H1 (cell line): ENCODE results near the gene KCMF1.

Experiments used
- CHD2 ChIP-seq: IDR thresholded peaks from 2 replicates; pipeline ENCODE4 v1.6.1; 2012; ENCODE audit warnings: low read length, improper control_type of control experiment
- CTCF ChIP-seq, 3 experiments: IDR thresholded peaks; 1 replicate in 2 of 3; 2 replicates in 1 of 3; pipeline versions ENCODE4 v1.5.1 to v1.6.1; 2011; ENCODE audit warnings: low read length in 3 of 3, mild to moderate bottlenecking in 3 of 3, inconsistent platforms in 2 of 3, low read depth in 1 of 3, moderate library complexity in 1 of 3; ENCODE audit not compliant: insufficient read depth in 1 of 3; ENCODE audit errors: control extremely low read depth in 1 of 3
- JUN ChIP-seq: IDR thresholded peaks from 2 replicates; pipeline ENCODE4 v1.6.1; 2011; ENCODE audit warnings: low read depth, mild to moderate bottlenecking, improper control_type of control experiment, low read length
- NANOG ChIP-seq: IDR thresholded peaks from 2 replicates; pipeline ENCODE4 v1.6.1; 2011; ENCODE audit warnings: low read length, low read depth, mild to moderate bottlenecking, inconsistent platforms; ENCODE audit not compliant: insufficient read depth, poor library complexity, severe bottlenecking
- PHF8 ChIP-seq: fragments of 200-600 bp; sonication (generic); conservative IDR thresholded peaks from 2 replicates; pipeline ENCODE4 v1.7.1; 2012; ENCODE audit warnings: low read depth, mild to moderate bottlenecking, inconsistent platforms, low read length, moderate library complexity
- POLR2A ChIP-seq, 2 experiments: IDR thresholded peaks; 1 replicate in 1 of 2; 2 replicates in 1 of 2; pipeline ENCODE4 v1.6.1; 2011; ENCODE audit warnings: low read depth in 2 of 2, low read length in 2 of 2, mild to moderate bottlenecking in 2 of 2; ENCODE audit errors: control extremely low read depth in 1 of 2
- POLR2AphosphoS5 ChIP-seq: IDR thresholded peaks from 2 replicates; pipeline ENCODE4 v1.6.1; 2011; ENCODE audit warnings: low read depth, low read length
- SRF ChIP-seq: IDR thresholded peaks from 2 replicates; pipeline ENCODE4 v1.6.1; 2011; ENCODE audit warnings: mild to moderate bottlenecking, low read depth, low read length, moderate library complexity
- YY1 ChIP-seq: IDR thresholded peaks from 2 replicates; pipeline ENCODE4 v1.6.1; 2011; ENCODE audit warnings: low read depth, mild to moderate bottlenecking, low read length

DNA sequence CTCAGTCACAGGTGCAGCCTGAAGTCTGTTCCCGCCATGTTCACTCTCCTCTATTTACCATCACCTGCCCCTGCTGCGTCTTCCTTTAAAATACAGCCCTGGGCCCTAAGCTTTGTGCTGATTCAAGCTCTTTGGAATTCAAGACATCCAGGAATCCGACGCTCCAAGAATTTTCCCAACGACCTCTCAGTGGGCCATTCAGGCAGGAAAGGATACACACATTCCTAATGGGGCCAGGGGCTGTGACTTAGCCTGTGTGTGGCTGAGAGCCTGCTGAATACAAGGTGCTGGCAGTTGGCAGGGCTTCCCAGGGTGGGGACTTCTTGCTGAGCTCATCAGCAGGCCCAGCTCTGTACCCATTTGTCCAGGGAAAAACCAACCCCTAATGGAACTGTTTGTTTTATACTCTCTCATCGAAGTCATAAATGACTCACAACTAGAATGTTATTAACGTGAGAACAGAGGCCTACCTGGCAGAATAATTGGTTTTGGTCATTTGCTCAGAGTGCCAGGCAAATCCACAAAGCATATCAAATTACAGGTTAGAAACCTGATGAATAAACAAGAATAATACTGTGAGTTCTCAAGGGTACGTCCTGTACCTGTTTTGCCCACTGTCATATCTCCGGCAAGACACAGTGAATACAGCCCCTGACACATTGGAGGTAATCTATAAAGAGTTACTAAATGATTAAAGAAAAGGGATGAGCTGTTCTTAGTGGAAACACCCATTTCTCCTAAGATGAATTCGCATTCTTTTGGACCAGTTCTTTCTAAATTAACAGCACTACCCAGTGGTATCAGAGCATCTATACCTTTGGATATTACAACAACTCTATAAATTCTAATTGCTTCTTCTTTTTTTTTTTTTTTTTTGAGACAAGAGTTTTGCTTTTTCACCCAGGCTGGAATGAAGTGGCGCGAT is 12.6 kb upstream of the KCMF1 start:
- TF ChIP-seq POLR2A (IDR thresholded peaks at IDR 0.05; ENCODE audit: control extremely low read depth in 1 of 2, low read depth in 2 of 2, low read length in 2 of 2) (peak; percentile 44 to 91), CTCF (IDR thresholded peaks at IDR 0.05; ENCODE audit: control extremely low read depth in 1 of 3, insufficient read depth in 1 of 3, low read depth in 1 of 3, low read length in 3 of 3) (no peak), POLR2AphosphoS5 (peak; percentile 83), CHD2 (peak; percentile 64), NANOG (peak; percentile 92), YY1 (peak; percentile 90), JUN (peak; percentile 95), SRF (no peak), PHF8 (no peak)
